HCT116 (cell line): ENCODE data around the gene ERGIC1. TPM values are rescaled to one million over a fixed set of nuclear protein-coding genes. Genes with fewer than 3 reads are reported as not detected.

Experiments used
- ATAC-seq: fragments of 200-7000 bp; cut with Tn5 transposase; 2 replicates; pipeline ENCODE4 v1.9.1; 2020; ENCODE audit warnings: mild to moderate bottlenecking, moderate library complexity
- BruUV-seq: library from RNA; stranded (reverse); fragments of 400-500 nt; replicated peaks from 2 replicates; lab custom pipeline; 2021; lab: Mats Ljungman, UMichigan
- CTCF ChIA-PET: fragments of 300-600 bp; sonication (Branson Sonifier 250); formaldehyde crosslinking; loops from one replicate; lab custom pipeline; 2021; ENCODE audit warnings: antibody characterized with exemption; lab: Charles Lee
- POLR2A ChIA-PET: fragments of 300-600, 350-600 bp; sonication (Branson Sonifier 250); formaldehyde crosslinking; loops from one replicate; lab custom pipeline; 2021; ENCODE audit warnings: antibody characterized with exemption; lab: Charles Lee
- RAD21 ChIA-PET, 2 experiments: fragments of 300-600 bp; sonication (Branson Sonifier 250); formaldehyde crosslinking; loops; one replicate each; lab custom pipeline; 2023; ENCODE audit warnings: low total read pairs in 2 of 2; ENCODE audit not compliant: uncharacterized antibody in 2 of 2, unreplicated experiment in 2 of 2, low non-redundant PET in 1 of 2; lab: Charles Lee
- DNase-seq: peaks from one replicate; pipeline ENCODE4 v3.0.0-alpha.2; 2010; ENCODE audit warnings: low read depth, low spot score
- H2AFZ ChIP-seq: fragments of 200-600 bp; shearing (Covaris generic), sonication (generic); 2 replicates; pipeline ENCODE4 v1.6.1; 2017; ENCODE audit warnings: low read depth, mixed run types, mixed read lengths, antibody characterized with exemption, low read length; ENCODE audit not compliant: poor library complexity, severe bottlenecking
- H3K27ac ChIP-seq: 2 replicates; pipeline ENCODE4 v1.5.1; 2012; ENCODE audit warnings: low read depth, low read length
- H3K27me3 ChIP-seq: fragments of 200-600 bp; sonication (generic); 2 replicates; pipeline ENCODE4 v1.6.1; 2016; ENCODE audit warnings: mixed run types, low read length, mixed read lengths; ENCODE audit not compliant: insufficient read depth
- H3K36me3 ChIP-seq, 2 experiments: fragments of 200-500 bp in 1 of 2; fragments of 200-600 bp in 1 of 2; sonication (Bioruptor generic) in 1 of 2; sonication (generic) in 1 of 2; 2 replicates each; pipeline versions ENCODE4 v1.5.1 to v1.6.1; 2014 to 2016; ENCODE audit warnings: low read length in 2 of 2, inconsistent platforms in 1 of 2, mixed read lengths in 1 of 2, mixed run types in 1 of 2; ENCODE audit not compliant: insufficient read depth in 2 of 2, control insufficient read depth in 1 of 2
- H3K4me1 ChIP-seq, 2 experiments: fragments of 200-600 bp in 1 of 2; sonication (generic) in 1 of 2; 2 replicates each; pipeline versions ENCODE4 v1.5.1 to v1.6.1; 2012 to 2017; ENCODE audit warnings: low read length in 2 of 2, inconsistent platforms in 1 of 2, mild to moderate bottlenecking in 1 of 2, mixed read lengths in 1 of 2, mixed run types in 1 of 2, moderate library complexity in 1 of 2; ENCODE audit not compliant: insufficient read depth in 2 of 2, control insufficient read depth in 1 of 2
- H3K4me2 ChIP-seq: fragments of 200-600 bp; sonication (generic); 2 replicates; pipeline ENCODE4 v1.6.1; 2017; ENCODE audit warnings: mixed run types, low read length, mixed read lengths
- H3K4me3 ChIP-seq, 2 experiments: fragments of 200-600 bp in 1 of 2; sonication (generic) in 1 of 2; replicated peaks in 1 of 2; 2 replicates each; pipeline ENCODE4 v1.5.1; 2011 to 2016; ENCODE audit warnings: low read length in 2 of 2, control low read depth in 1 of 2, low read depth in 1 of 2, mild to moderate bottlenecking in 1 of 2, mixed read lengths in 1 of 2, mixed run types in 1 of 2
- H3K79me2 ChIP-seq: fragments of 200-600 bp; sonication (generic); 2 replicates; pipeline ENCODE4 v1.6.1; 2017; ENCODE audit warnings: mild to moderate bottlenecking, mixed run types, low read length, moderate library complexity, mixed read lengths; ENCODE audit not compliant: insufficient read depth
- H3K9ac ChIP-seq: fragments of 200-600 bp; sonication (generic); 2 replicates; pipeline ENCODE4 v1.6.1; 2016; ENCODE audit warnings: low read length, mixed read lengths
- H3K9me2 ChIP-seq: fragments of 200-600 bp; sonication (generic), shearing (Covaris generic); 2 replicates; pipeline ENCODE4 v1.6.1; 2017; ENCODE audit warnings: mixed run types, mild to moderate bottlenecking, moderate library complexity; ENCODE audit not compliant: insufficient read depth
- H3K9me3 ChIP-seq, 2 experiments: fragments of 200-500 bp in 1 of 2; fragments of 200-600 bp in 1 of 2; sonication (Bioruptor generic) in 1 of 2; sonication (generic) in 1 of 2; 2 replicates each; pipeline ENCODE4 v1.6.1; 2014 to 2017; ENCODE audit warnings: low read length in 2 of 2, mixed read lengths in 2 of 2, inconsistent platforms in 1 of 2, low read depth in 1 of 2, mild to moderate bottlenecking in 1 of 2, mixed run types in 1 of 2, moderate library complexity in 1 of 2; ENCODE audit not compliant: control insufficient read depth in 1 of 2, insufficient read depth in 1 of 2
- H4K20me1 ChIP-seq: fragments of 200-600 bp; sonication (generic), shearing (Covaris generic); 2 replicates; pipeline ENCODE4 v1.6.1; 2017; ENCODE audit warnings: mixed run types, mild to moderate bottlenecking, moderate library complexity; ENCODE audit not compliant: insufficient read depth
- CTCF ChIP-seq, 3 experiments: fragments of 200-600 bp in 1 of 3; sonication (generic) in 1 of 3; IDR thresholded peaks in 2 of 3; conservative IDR thresholded peaks in 1 of 3; 2 replicates each; pipeline ENCODE4 v1.5.1; 2012 to 2017; ENCODE audit warnings: low read depth in 2 of 3, low read length in 2 of 3, antibody characterized with exemption in 1 of 3, borderline replicate concordance in 1 of 3, control low read depth in 1 of 3, mild to moderate bottlenecking in 1 of 3, mixed read lengths in 1 of 3, mixed run types in 1 of 3, moderate library complexity in 1 of 3; ENCODE audit not compliant: insufficient read depth in 1 of 3
- RAD21 ChIP-seq: IDR thresholded peaks from 2 replicates; pipeline ENCODE4 v1.6.1; 2012; ENCODE audit warnings: low read depth, mild to moderate bottlenecking
- ZBTB33 ChIP-seq: IDR thresholded peaks from 2 replicates; pipeline ENCODE4 v1.6.1; 2011; ENCODE audit warnings: mild to moderate bottlenecking, low read length, moderate library complexity; ENCODE audit not compliant: insufficient replicate concordance; ENCODE audit errors: extremely low read depth
- ZNF274 ChIP-seq: fragments of 200-500 bp; sonication (Bioruptor generic); IDR thresholded peaks from 2 replicates; pipeline ENCODE4 v1.6.1; 2014; ENCODE audit warnings: mild to moderate bottlenecking, low read depth, low read length, inconsistent platforms
- intact Hi-C: fragments of 100-400 bp; cut with micrococcal nuclease; formaldehyde crosslinking; loops from 2 replicates; pipeline ENCODE4 v1.10.0; 2022
- total RNA-seq: library from RNA; stranded (reverse); gene quantifications from one replicate; pipeline ENCODE4 v1.2.1, GENCODE V29; 2021; ENCODE audit not compliant: unreplicated experiment

The ERGIC1 gene
- total RNA-seq, 1 experiment from 2014 or later = 73.3 TPM

- TF ChIP-seq ZBTB33 (no peak), RAD21 (no peak)
Measured at GRCh38 chr5:172845154-172845553, 11.1 kb downstream of the ERGIC1 start (continued).

GRCh38 chr5:172845576-172845975 lies 11.5 kb downstream of the ERGIC1 start:
- H2AFZ ChIP-seq = no peak overlapping the region
- no peak overlapping the region for H3K27ac ChIP-seq
- ChIA-PET CTCF (no interaction called here), RAD21 (no interaction called here), POLR2A (no interaction called here)
- BruUV-seq = no TSS peak
- H4K20me1 ChIP-seq = no peaks in the 10 kb centered on the region
- H3K4me1 ChIP-seq = peaks cover 0 to 8% of the 10 kb centered on the region in 2 experiments; a peak in 2 of 4 replicates
- H3K36me3 ChIP-seq = no peaks in the 10 kb centered on the region
- peaks cover 30% of the 10 kb centered on the region; the same call in 1 of the 2 replicates for H3K79me2 ChIP-seq
- no peaks in the 10 kb centered on the region for H3K27me3 ChIP-seq
- H3K4me3 ChIP-seq = no peak overlapping the region
- H3K9ac ChIP-seq = no peak overlapping the region
- H3K4me2 ChIP-seq = no peak overlapping the region
- no peak for DNase-seq
- TF ChIP-seq CTCF (IDR thresholded peaks at IDR 0.05 in 2 of 3, conservative IDR thresholded peaks at IDR 0.05 in 1 of 3; ENCODE audit: borderline replicate concordance in 1 of 3, insufficient read depth in 1 of 3, low read depth in 2 of 3, low read length in 2 of 3) = peak in 2 of 3 experiments; percentile 2 to 14; a peak in 2 of 6 replicates
- no peak for TF ChIP-seq ZNF274
- intact Hi-C loops = no loop called here
- no peaks in the 10 kb centered on the region for H3K9me3 ChIP-seq
- no peaks in the 10 kb centered on the region for H3K9me2 ChIP-seq
- ATAC-seq = no peak
